K562 (cell line): ENCODE data around the gene ADRM1. TPM values are rescaled to one million over a fixed set of nuclear protein-coding genes. Genes with fewer than 3 reads are reported as not detected.

Experiments used
- DMBX1 ChIP-seq: fragments of 250-450 bp; sonication (Bioruptor Pico); IDR thresholded peaks from 2 replicates; pipeline ENCODE4 v1.8.0; 2022; ENCODE audit warnings: inconsistent platforms, mild to moderate bottlenecking, moderate library complexity, borderline replicate concordance
- ETS2 ChIP-seq: IDR thresholded peaks from 2 replicates; pipeline ENCODE4 v1.6.1; 2016; ENCODE audit warnings: borderline replicate concordance, missing genetic modification characterization, mild to moderate bottlenecking, moderate library complexity, missing compliant biosample characterization; ENCODE audit not compliant: poor library complexity, severe bottlenecking
- RBM34 ChIP-seq: fragments of 200-400 bp; formaldehyde crosslinking; IDR thresholded peaks from 2 replicates; pipeline ENCODE4 v1.6.1; 2018; ENCODE audit warnings: low read length, borderline replicate concordance; ENCODE audit not compliant: insufficient read depth
- RNF2 ChIP-seq: sonication (generic); IDR thresholded peaks from 2 replicates; pipeline ENCODE4 v1.6.1; 2016
- TAL1 ChIP-seq: fragments of 450-650 bp; IDR thresholded peaks from 2 replicates; pipeline ENCODE4 v1.6.1; 2016; ENCODE audit warnings: mild to moderate bottlenecking
- THRAP3 ChIP-seq: fragments of 450-650 bp; IDR thresholded peaks from 2 replicates; pipeline ENCODE4 v1.6.1; 2016; ENCODE audit warnings: mild to moderate bottlenecking, inconsistent platforms, borderline replicate concordance
- polyA plus RNA-seq, 8 experiments: library from polyadenylated mRNA; depleted of rRNA in 4 of 8; stranded (reverse) in 5 of 8; unstranded in 3 of 8; fragments of >200 nt; fragmentation: Nextera tagmentation in 2 of 8; fragmentation: Illumina TruSeq in 1 of 8; extraction: Ambion mirVana in 2 of 8; extraction: Trizol in 1 of 8; gene quantifications; 2 replicates each; pipeline versions ENCODE4 v1.2.1 to v1.2.3, GENCODE V29; 2011 to 2014; ENCODE audit warnings: inconsistent platforms in 1 of 8, missing spikeins in 1 of 8
- total RNA-seq, 7 experiments: library from RNA; depleted of rRNA in 6 of 7; stranded (reverse); fragments of >200 nt in 6 of 7; fragmentation: Illumina TruSeq in 2 of 7; extraction: Trizol in 2 of 7; gene quantifications; 2 replicates each; pipeline versions ENCODE4 v1.2.1 to v1.2.3, GENCODE V29; 2011 to 2021; ENCODE audit warnings: low replicate concordance in 1 of 7
- TF ChIP-seq, protein P1 (sequence below), 2 experiments: IDR thresholded peaks; 2 replicates each; pipeline ENCODE4 v1.6.1; 2011; ENCODE audit warnings: borderline replicate concordance in 1 of 2, control low read depth in 1 of 2, low read depth in 1 of 2, low read length in 1 of 2, mild to moderate bottlenecking in 1 of 2, mixed read lengths in 1 of 2, moderate library complexity in 1 of 2; ENCODE audit not compliant: insufficient read depth in 1 of 2, insufficient read length in 1 of 2, poor library complexity in 1 of 2, severe bottlenecking in 1 of 2; ENCODE audit errors: extremely low read depth in 1 of 2
- TF ChIP-seq, protein P2 (sequence below), 3 experiments: IDR thresholded peaks in 2 of 3; conservative IDR thresholded peaks in 1 of 3; 2 replicates each; pipeline ENCODE4 v1.5.1; 2011 to 2012; ENCODE audit warnings: low read length in 3 of 3, mild to moderate bottlenecking in 3 of 3, control low read depth in 2 of 3, improper control_type of control experiment in 1 of 3, inconsistent platforms in 1 of 3, low read depth in 1 of 3, mixed read lengths in 1 of 3, moderate library complexity in 1 of 3; ENCODE audit not compliant: insufficient read depth in 2 of 3
- TF ChIP-seq, protein P3 (sequence below): fragments of 250-450 bp; sonication (Bioruptor Pico); IDR thresholded peaks from 2 replicates; pipeline ENCODE4 v1.6.1; 2021; ENCODE audit warnings: mild to moderate bottlenecking
- TF ChIP-seq, protein P4 (sequence below), 3 experiments: fragments of 200-800 bp in 1 of 3; sonication (Bioruptor generic) in 1 of 3; sonication (generic) in 1 of 3; formaldehyde crosslinking in 1 of 3; IDR thresholded peaks; 2 replicates each; pipeline versions ENCODE4 v1.6.1 to v1.8.0; 2016 to 2022; ENCODE audit warnings: mild to moderate bottlenecking in 2 of 3, missing compliant biosample characterization in 2 of 3, missing genetic modification characterization in 2 of 3, missing genetic modification reagents in 1 of 3
- TF ChIP-seq, protein P5 (sequence below): fragments of 450-650 bp; formaldehyde crosslinking; IDR thresholded peaks from 2 replicates; pipeline ENCODE4 v1.4.0; 2020; ENCODE audit warnings: mild to moderate bottlenecking, moderate library complexity
- TF ChIP-seq, protein P6 (sequence below): fragments of 150-350 bp; conservative IDR thresholded peaks from 2 replicates; pipeline ENCODE4 v1.6.1; 2014; ENCODE audit warnings: low read length

Gene ADRM1
- total and polyA plus RNA-seq, 9 of the 15 experiments (the other 6 are each of a cell fraction or from before 2014, with no cell fraction given): 5.0 to 223 (median 67.4) TPM

DNA sequence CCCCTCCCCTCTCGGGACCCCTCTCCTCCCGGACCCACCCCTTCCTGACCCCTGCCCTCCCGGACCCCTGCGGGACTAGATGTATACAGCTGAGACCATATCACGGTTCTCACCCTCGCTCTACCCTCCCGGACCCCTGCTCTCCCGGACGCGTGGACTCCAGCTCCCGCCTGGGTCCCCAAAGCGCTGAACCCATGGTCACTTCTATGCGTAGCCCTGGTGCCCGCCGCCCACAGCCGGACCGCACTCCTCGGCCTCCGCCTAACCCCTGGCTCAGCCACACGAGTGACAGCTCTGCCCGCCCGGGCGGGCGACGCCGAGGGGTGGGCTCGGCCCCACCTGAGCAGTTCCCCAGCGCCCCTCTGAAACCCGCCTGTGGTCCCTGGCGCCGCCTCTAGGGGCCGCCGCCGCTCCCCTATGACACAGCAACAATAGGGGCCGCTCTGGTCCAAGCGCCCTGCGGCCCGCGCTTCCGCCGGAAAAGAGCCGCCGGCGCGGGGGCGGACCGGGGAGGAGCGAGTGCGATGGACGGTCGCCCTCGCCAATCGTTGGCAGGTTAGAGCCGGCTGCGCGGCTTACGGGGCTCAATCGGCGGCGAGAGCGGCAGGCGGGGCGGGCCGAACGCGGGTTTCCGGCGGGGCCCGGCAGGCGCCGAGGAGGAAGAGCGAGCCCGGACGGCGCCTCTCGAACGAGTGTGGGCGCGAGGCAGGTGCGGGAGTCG is at the start of gene ADRM1 (continued):
- TF ChIP-seq, protein P1, sequence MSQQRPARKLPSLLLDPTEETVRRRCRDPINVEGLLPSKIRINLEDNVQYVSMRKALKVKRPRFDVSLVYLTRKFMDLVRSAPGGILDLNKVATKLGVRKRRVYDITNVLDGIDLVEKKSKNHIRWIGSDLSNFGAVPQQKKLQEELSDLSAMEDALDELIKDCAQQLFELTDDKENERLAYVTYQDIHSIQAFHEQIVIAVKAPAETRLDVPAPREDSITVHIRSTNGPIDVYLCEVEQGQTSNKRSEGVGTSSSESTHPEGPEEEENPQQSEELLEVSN (IDR thresholded peaks at IDR 0.05; ENCODE audit: borderline replicate concordance in 1 of 2, extremely low read depth in 1 of 2, insufficient read depth in 1 of 2, insufficient read length in 1 of 2, low read depth in 1 of 2, low read length in 1 of 2, poor library complexity in 1 of 2, severe bottlenecking in 1 of 2): peak in 1 of 2 experiments; percentile 53
- no peak for TF ChIP-seq ETS2 (tag)
- TF ChIP-seq, protein P2, sequence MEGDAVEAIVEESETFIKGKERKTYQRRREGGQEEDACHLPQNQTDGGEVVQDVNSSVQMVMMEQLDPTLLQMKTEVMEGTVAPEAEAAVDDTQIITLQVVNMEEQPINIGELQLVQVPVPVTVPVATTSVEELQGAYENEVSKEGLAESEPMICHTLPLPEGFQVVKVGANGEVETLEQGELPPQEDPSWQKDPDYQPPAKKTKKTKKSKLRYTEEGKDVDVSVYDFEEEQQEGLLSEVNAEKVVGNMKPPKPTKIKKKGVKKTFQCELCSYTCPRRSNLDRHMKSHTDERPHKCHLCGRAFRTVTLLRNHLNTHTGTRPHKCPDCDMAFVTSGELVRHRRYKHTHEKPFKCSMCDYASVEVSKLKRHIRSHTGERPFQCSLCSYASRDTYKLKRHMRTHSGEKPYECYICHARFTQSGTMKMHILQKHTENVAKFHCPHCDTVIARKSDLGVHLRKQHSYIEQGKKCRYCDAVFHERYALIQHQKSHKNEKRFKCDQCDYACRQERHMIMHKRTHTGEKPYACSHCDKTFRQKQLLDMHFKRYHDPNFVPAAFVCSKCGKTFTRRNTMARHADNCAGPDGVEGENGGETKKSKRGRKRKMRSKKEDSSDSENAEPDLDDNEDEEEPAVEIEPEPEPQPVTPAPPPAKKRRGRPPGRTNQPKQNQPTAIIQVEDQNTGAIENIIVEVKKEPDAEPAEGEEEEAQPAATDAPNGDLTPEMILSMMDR (IDR thresholded peaks at IDR 0.05 in 2 of 3, conservative IDR thresholded peaks at IDR 0.05 in 1 of 3; ENCODE audit: insufficient read depth in 2 of 3, low read depth in 1 of 3, low read length in 3 of 3): peak; percentile 94 to 99 (median 96)
- no peak for TF ChIP-seq DMBX1 (CRISPR knock-in tag)
- TF ChIP-seq, protein P3, sequence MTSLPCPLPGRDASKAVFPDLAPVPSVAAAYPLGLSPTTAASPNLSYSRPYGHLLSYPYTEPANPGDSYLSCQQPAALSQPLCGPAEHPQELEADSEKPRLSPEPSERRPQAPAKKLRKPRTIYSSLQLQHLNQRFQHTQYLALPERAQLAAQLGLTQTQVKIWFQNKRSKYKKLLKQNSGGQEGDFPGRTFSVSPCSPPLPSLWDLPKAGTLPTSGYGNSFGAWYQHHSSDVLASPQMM (CRISPR knock-in tag): no peak
- no peak; the same call in 1 of the 2 replicates for TF ChIP-seq RNF2
- TF ChIP-seq, protein P4, sequence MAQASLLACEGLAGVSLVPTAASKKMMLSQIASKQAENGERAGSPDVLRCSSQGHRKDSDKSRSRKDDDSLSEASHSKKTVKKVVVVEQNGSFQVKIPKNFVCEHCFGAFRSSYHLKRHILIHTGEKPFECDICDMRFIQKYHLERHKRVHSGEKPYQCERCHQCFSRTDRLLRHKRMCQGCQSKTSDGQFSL (CRISPR knock-in tag; IDR thresholded peaks at IDR 0.05): no peak
- TF ChIP-seq, protein P4 (tag; IDR thresholded peaks at IDR 0.05): no peak
- no peak for TF ChIP-seq RBM34
- TF ChIP-seq TAL1: no peak
- TF ChIP-seq, protein P5, sequence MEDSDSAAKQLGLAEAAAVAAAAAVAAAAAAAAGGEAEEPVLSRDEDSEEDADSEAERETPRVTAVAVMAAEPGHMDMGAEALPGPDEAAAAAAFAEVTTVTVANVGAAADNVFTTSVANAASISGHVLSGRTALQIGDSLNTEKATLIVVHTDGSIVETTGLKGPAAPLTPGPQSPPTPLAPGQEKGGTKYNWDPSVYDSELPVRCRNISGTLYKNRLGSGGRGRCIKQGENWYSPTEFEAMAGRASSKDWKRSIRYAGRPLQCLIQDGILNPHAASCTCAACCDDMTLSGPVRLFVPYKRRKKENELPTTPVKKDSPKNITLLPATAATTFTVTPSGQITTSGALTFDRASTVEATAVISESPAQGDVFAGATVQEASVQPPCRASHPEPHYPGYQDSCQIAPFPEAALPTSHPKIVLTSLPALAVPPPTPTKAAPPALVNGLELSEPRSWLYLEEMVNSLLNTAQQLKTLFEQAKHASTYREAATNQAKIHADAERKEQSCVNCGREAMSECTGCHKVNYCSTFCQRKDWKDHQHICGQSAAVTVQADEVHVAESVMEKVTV (CRISPR knock-in tag): no peak
- TF ChIP-seq, protein P6, sequence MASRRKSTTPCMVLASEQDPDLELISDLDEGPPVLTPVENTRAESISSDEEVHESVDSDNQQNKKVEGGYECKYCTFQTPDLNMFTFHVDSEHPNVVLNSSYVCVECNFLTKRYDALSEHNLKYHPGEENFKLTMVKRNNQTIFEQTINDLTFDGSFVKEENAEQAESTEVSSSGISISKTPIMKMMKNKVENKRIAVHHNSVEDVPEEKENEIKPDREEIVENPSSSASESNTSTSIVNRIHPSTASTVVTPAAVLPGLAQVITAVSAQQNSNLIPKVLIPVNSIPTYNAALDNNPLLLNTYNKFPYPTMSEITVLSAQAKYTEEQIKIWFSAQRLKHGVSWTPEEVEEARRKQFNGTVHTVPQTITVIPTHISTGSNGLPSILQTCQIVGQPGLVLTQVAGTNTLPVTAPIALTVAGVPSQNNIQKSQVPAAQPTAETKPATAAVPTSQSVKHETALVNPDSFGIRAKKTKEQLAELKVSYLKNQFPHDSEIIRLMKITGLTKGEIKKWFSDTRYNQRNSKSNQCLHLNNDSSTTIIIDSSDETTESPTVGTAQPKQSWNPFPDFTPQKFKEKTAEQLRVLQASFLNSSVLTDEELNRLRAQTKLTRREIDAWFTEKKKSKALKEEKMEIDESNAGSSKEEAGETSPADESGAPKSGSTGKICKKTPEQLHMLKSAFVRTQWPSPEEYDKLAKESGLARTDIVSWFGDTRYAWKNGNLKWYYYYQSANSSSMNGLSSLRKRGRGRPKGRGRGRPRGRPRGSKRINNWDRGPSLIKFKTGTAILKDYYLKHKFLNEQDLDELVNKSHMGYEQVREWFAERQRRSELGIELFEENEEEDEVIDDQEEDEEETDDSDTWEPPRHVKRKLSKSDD: no peak
- TF ChIP-seq THRAP3: no peak
